NB4 (cell line): ENCODE measurements around the gene WRNIP1.

Experiments used
- MYC ChIP-seq: IDR thresholded peaks from 2 replicates; pipeline ENCODE4 v1.6.1; 2011; ENCODE audit warnings: low read depth, low read length
- POLR2A ChIP-seq: IDR thresholded peaks from 2 replicates; pipeline ENCODE4 v1.6.1; 2011; ENCODE audit warnings: mild to moderate bottlenecking; ENCODE audit not compliant: insufficient read length; ENCODE audit errors: extremely low read depth
- TF ChIP-seq, protein P1 (sequence below): IDR thresholded peaks from one replicate; pipeline ENCODE4 v1.5.1; 2012; ENCODE audit warnings: low read depth, low read length
- TF ChIP-seq, protein P2 (sequence below): IDR thresholded peaks from 2 replicates; pipeline ENCODE4 v1.6.1; 2011; ENCODE audit warnings: low read depth, low read length

GRCh38 chr6:2819115-2819514, 53.9 kb downstream of the WRNIP1 start:
- no peak for TF ChIP-seq POLR2A
- TF ChIP-seq, protein P1, sequence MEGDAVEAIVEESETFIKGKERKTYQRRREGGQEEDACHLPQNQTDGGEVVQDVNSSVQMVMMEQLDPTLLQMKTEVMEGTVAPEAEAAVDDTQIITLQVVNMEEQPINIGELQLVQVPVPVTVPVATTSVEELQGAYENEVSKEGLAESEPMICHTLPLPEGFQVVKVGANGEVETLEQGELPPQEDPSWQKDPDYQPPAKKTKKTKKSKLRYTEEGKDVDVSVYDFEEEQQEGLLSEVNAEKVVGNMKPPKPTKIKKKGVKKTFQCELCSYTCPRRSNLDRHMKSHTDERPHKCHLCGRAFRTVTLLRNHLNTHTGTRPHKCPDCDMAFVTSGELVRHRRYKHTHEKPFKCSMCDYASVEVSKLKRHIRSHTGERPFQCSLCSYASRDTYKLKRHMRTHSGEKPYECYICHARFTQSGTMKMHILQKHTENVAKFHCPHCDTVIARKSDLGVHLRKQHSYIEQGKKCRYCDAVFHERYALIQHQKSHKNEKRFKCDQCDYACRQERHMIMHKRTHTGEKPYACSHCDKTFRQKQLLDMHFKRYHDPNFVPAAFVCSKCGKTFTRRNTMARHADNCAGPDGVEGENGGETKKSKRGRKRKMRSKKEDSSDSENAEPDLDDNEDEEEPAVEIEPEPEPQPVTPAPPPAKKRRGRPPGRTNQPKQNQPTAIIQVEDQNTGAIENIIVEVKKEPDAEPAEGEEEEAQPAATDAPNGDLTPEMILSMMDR: no peak
- TF ChIP-seq MYC: no peak
- TF ChIP-seq, protein P2, sequence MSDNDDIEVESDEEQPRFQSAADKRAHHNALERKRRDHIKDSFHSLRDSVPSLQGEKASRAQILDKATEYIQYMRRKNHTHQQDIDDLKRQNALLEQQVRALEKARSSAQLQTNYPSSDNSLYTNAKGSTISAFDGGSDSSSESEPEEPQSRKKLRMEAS: no peak
